ENCODE results near the gene ALPL.

Gene ALPL

DNA sequence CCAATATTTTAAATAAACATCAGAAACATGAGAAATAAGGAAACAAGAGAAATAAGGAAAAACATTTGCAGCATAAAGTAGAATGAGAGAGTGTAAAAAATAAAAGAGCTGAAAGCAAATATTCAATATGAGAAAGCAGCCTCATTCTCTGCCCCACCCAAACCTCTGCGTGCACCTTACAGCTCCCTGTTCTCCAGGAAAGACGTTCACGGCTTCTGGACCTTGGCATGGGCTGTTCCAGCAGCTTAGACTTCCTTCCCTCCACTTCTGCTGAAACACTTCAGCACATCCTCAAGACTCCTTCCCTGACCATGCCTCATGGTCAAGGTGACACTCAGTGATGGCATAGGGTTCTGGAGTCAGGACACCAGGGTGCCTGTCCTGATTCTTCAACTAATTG lies 23.3 kb downstream of the ALPL start:
- DNase-seq = no peak

DNA sequence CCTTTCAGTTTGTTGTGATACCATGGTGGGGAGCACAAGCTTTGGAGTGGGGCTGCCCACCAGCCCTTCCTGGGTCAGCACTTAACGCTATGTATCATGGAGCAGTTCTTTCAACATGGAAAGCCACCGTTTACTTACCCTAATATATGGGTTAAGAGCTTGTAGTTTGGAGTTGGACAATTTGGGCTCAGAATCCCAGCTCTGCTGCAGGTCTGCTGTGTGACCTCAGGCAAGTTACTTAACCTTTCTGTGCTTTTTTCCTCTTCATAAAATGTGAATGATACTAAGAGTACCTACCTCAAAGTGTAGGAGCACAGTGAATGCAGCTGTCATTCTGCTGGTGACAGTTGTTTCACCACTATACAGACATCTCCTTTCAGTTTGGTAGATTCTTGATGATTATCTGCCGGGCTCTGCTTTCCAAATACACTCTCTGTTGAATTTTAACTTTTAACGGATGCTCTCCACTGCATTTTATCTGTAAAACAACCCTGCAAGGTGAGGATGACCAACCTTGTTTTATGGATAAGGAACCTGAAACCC lies 23.8 kb downstream of the ALPL start:
- no peak for DNase-seq

DNA sequence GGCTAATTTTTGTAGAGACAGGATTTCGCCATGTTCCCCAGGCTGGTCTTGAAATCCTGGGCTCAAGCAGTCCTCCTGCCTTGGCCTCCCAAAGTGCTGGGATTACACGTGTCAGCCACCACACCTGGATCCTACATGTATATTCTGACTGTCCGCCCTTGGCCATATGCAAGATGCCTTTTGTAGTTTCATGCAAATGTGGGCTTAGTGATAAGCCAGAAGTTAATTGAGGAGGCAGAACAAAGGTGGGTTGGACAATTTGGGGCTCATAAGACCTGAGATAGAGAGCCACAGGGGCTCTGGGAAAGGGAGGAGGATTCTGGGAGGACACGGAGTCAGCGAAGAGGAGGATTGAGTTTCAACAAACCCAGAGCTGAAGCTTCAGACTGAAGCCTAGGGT lies 24.9 kb downstream of the ALPL start:
- no peak for DNase-seq

DNA sequence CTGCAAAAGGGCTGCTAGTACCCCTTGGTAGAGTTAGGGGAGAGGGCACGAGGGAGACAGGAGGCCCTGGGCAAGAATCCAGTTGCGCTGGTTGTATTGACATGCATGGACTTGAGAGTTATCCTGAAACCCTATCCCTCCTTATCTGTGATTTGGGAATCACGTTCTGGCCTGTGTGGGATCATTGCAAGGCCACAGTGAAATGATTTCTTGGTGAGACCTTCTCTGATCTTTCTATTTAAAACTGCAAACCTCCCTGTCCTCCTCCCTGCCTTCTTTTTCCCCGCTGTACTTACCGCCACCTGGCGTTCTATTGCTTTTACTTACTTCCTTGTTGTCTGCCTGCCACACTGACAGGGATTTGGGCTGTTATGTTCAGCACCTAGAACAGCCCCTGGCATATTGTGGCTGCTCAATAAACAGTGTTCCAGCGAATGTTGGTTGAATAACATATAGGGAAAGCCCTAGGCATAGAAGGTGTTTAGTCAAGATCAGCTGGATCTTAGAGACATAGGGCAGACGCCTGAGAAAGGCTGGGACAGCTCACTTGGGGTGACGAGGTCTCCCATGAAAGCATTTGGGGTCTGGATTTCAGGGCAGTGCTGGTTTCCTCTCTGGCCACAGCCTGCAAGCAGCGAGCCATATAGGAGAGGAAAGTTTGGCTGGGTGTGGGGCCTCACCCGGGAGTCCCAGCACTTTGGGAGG lies 25.6 kb downstream of the ALPL start:
- no peak for DNase-seq

DNA sequence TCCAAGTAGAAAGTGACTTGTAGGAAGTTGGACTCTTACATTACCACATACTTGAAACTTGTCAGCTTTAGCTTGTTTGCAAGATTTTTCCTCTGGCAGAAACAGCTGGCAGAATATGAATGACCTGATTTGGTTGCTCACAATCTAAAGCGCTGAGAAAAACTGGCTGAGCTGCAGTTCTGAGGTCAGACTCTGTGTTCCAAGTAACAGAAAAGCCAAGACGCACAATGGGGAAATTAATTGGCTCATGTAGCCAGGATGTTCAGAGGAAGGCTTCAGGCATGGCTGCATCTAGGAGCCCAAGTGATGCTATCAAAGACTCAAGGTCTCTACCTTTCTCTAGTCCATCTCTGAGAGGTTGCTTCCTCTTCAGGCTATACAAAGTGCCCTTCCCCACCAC lies 27.0 kb downstream of the ALPL start:
- DNase-seq = no peak

DNA sequence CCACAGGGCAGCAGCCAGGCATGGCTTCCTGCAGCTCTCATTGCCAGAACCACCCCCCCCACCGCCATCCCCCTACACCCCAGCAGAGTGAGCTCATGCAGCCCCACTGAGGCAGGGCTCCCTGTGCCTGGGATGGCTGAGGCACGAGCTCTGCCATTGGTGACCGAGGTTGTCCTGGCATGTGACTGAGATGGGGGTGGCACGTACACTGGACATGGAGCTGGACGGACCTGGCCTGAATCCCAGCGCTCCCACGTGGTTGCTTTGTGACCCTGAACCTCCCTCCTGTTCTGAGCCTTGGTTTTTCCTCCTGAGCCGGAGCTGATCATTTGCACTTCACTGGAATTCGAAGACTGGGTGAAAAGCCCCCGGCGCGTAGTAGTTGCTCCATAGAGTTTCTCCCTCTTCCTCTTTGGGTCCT lies 28.3 kb downstream of the ALPL start:
- DNase-seq = no peak

DNA sequence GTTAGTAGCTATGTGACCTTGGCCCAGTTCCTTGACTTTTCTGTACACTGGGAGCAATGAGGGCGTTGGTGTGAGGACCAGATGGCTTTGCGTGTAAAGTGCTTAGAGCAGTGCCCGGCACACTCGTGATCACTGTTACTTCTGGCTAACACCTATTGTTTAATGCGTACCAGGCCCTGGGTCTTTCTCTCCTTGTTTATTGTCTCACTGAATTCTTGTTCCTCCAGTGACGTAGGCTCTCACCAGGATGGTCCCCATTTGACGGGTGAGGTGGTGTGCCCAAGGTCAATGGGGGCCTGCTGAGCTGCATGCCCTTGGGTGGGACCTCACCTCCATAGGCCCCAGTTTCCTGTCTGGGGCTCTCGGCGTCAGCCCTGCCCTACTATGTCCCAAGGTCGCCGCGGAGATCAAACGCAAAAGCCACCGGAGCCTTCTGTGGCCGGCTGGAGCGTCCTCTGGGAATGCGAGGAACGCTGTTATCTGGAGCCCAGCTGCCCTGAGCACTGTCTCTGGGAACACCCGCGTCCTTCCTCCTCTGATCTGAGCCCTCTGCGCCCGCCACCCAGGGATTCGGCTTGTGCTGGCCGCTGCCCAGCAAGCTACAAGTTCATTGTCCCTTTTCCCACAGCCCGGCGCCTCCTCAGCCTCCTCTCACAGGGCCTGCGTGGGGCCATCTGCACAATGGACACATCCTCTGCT lies 28.9 kb downstream of the ALPL start:
- DNase-seq = no peak

DNA sequence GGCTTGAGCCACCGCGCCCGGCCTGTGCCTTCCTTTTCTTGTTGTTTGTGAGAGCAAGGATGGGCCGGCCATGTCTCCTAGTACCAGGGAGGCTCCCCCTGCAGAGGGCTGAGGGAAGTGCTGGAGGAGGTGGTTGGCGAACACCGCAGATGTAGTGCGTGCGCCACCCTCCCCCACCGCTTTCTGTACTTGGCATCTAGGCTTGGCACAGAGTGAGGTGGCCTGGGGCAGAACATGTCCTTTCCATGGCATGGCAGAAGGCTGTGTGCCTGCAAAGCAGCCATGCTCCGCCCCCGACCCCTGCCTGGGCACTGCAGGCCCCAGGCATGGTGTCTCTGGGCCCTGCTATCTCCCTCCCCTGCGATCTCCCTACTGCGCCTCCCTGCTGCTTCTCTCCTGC lies 30.7 kb downstream of the ALPL start:
- no peak for DNase-seq

DNA sequence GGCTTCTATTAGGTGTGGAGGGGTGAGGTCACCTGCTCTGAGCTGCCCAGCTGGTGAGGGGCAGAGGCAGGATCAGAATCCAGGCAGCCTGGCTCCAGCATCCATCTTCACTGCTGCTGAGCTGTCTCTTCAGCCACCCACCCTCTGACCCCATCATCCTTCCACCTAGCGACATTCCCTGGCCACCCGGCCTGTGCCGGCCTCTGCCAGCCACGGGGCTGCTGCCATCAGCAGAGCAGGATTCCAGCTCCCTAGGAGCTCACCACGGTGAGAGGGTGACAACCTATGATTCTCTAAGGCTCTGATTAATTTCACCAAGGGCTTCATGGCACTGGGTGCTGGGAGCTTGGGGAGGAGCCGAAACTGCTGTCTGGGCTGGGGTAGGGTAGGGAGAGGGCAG lies 32.1 kb downstream of the ALPL start:
- DNase-seq = no peak

DNA sequence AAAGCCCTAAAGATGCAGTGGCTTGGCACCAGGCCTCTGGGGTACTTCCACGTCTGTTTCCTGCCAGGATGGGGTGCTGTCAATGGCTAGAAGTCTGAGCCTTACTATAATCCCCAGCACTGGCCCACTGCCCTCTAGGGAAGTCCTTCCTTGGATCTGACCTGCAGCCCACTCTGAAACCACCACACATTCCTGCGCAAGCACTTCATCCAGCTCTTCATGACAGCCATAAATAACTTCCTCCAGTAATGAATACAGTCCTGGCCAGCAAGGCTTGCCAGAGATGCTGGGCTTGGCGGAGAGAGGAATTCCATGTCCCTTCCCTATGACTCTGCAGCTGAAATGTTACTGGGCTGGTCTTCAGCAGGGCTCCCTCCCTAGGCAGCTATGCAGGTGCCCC lies 32.6 kb downstream of the ALPL start:
- no peak for DNase-seq

DNA sequence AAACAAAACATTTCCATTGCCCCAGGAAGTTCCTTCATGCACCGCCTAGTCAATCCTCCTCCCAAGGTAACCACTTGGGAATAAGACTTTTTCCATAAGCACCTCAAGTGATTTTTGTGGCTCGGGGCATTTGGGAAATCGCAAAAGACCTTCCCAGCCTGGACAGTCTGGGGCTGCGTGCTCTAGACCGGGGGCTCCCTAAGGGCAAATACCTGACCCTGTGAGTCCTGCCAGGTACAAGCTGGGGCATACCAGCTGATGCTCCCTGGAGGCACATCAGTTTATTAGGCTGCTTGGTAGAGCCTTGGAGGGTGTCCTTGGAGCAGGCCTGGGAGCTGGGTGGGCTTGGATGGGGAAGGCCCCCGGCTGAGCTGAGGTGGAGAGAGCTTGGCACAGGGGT lies 34.4 kb downstream of the ALPL start:
- DNase-seq = no peak

DNA sequence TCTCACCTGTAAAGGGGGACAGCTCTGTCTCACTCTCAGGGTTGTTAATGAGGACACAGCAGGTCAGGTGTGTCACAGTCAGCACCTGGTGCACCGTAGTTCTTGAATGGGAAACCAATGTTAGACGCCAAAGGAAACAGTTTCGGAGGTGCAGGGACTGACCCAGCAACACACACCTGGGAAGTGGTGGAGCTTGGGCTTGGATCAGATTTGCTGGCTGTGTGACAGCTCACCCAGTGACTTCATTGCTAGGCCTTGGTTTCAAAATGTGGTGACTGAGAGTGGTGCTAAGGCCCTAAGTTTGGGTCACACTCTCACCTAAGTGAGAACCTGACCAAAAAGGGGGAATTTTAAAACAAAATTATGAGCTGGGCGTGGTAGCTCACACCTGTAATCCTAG lies 34.9 kb downstream of the ALPL start:
- DNase-seq = no peak

DNA sequence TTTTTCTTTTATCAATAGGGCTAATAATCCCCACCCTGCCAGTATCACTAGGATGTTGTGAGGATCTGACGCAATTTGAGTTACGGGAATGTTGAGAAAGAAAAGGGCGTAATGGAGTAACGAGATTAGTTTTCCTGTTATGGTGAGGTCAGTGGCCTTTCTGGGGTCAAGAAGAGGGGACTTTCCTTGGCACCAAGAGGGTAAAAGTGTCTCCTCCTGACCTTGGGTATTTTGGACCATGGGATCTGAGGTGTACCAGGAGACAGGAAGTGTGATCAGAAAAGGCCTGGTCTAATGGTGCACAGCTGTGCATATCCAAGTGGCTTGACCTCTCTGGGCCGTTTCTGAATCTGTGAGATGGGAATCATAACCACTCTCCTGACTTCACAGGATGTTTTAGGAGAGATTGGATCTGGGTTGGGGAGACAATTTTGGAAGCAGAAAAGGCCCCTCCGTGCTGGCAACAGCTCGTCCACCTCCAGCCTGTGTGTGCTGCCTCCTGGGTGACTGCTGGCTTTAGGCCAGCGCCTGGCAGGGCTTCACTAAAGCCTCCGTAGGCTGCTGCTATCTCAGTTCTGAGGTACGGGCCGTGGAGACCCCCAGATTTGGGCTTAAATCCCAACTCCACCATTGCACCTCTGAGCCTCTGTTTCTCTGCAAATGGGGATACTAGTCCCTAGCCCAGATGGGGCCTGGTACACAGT lies 37.1 kb downstream of the ALPL start:
- DNase-seq = no peak

DNA sequence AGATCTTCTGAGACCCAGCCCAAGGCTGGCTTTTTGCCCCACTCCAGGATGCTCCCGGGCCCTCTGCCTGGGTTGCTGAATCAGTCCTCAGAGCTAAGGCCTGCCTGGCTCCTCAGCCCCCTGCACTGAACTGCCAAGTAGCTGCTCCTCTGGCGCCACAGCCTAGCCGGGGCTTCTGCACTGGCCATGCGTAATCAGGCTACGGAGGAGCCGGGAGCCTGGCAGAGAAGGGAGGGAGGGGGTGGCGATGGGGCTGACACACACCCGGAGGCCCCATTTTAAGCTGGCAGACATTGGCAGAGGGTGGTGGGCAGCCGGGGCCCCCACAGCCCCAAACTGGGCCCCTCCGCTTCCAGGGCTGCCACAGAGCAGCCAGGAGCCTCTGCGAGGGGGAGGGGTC lies 38.7 kb downstream of the ALPL start:
- no peak for DNase-seq

DNA sequence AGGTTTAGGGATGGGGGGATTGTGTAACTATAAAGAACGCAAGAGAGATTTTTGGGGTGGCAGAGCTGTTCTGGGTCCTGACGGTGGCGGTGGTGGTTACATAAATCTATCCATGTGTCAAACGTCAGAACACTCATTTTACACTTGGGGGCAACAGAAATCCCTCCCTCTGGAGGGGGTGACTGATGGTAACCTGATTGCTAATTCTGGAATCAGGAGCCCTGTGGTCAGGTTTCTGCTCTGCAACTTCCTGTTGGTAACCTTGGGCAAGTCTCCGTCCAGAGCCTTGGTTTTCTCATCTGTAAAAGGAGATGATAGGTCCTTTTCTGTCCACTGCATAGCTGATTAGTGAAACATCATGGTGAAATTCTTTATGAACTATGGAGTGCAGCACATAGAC lies 40.9 kb downstream of the ALPL start:
- no peak for DNase-seq

DNA sequence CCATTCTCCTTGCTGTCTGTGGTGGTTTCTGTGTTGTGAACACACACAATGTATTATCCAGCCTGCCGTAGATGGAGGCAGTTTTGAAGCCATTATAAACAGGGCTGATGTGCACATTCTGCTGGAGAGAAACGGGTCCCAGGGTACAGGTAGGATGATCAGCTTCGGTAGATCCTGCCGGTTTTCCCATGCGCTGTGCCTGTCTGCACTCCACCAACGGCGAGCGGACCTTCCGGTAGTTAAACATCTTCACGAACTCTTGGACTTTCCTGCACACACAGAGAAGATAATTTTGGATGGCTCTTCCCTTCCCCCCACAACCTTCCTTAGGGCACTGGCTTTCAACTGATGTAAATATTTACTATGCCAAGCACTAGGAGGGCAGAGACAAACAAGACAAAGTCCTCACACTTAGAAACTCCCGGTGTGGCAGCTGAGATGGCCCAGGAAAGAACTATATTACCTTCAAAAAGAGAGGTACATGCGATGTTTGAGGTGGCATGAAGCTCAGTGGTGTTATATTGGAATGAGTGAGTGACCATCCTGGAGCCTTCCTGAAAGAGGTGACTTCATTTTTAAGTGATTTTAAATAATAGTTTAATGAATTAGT lies 41.7 kb downstream of the ALPL start:
- no peak for DNase-seq

DNA sequence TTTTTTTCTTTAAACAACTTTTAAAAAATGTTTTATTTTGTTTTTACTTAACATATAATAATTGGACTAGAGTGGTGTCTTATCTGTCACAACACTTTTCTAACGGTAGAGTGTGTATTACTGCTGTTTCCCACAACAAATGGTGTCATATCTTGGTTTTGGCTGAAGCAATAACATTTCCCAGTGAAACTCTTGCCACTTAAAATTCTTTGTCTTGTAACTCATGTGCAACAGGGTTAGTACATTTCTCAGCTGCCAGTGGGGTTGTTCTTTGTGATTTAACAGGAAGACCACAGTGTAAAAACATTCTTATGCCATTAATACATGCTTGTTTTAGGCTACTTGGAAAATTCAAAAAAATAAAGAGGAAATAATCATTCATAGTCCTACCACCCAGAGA lies 43.5 kb downstream of the ALPL start:
- DNase-seq = no peak

DNA sequence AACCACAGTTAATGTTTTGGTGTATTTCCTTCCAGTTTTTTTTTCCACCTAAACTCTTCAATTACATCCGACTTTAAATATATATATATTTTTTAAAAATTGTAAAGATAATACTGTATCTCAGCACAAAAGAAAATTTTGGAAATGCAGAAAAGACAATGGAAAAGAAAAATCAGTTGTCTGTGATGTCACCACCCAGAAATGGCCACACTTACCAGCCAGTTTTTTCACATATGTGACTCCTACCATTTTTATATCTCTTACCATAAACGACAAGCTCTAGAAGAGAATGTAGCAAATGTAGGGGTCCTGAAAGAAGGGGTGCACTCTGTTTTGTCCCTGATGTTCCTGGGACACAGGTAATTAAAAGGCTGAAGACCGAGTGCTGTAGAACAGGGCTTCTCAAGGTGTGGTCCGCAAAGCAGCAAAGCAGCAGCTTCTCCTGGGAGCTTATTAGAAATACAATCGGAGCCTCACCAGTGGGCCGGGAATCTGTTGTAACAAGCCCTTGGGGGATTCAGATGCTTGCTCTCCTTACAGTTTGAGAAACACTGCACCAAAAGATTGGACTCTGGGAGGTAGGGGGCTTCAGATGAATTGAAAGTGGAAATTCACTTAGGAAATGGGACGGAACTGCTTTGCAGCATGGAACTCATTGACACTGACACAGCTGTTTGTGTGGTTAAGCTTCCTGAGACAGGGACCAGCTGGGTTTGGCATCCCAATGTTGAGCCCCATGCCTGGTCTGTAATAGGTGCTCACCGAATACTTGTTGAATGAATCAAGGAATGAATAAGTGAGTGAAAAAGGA lies 44.1 kb downstream of the ALPL start:
- DNase-seq = no peak

DNA sequence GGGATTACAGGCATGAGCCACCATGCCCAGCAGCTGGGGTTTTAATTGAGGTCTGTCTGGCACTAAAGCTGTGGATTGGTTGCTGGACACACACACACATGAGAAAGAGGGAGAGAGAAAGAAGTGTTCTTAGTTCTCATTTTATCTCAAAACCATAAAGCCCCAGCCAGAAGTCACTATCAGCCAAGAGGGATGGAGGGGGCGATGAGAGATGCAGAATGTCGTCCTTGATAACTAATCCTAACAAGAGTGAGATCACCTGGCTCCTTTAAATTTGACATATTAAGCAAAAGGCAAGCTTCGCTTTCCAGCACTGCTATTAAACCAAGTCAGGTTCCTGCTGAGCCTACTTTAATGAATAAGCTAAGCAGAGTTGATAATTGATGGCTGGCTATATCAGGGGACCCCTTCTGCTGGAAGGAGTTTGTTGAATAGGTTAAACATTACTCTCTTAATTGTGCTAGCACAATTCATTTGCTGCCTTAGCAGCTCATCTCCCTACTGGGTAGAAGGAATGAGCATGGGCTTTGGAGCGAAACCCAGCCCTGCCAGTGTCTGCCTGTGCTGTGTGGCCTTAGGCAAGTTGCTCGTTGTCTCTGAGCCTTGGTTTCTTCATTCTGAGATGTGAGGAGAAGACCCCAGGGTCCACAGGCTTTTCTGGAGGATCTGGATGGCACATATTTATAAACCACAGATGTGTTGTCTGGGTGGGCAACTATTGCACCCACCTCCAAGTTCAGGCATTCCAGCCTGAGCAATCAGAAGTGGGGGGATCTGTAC lies 50.8 kb downstream of the ALPL start:
- DNase-seq = no peak

DNA sequence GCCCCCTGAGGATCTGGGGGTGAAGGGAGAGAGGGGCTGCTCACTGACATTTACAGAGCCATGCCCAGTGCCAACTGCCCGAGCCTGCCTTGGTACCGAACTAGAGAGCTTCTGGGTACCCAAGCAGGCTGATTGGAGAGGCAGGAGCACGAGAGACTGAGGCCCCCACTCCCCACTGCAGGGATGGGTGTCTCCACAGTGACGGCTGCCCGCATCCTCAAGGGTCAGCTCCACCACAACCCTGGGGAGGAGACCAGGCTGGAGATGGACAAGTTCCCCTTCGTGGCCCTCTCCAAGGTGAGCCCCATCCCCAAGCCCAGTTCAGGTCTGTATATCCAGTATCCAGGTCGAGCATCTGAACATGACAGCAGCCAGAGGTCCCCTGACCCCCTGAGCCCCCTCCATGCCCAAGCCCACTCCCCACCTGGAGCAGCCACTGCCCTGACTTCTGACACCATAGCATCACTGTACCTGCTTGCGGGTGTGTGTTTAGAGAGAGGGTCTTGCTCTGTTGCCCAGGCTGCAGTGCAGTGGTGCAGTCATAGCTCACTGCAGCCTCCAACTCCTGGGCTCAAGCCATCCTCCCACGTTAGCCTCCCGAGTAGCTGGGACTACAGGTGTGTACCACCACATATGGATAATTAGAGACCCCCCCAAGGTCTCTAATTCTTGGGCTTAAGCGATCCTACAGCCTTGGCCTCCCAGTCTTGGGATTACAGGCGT lies 51.9 kb downstream of the ALPL start:
- no peak for DNase-seq

DNA sequence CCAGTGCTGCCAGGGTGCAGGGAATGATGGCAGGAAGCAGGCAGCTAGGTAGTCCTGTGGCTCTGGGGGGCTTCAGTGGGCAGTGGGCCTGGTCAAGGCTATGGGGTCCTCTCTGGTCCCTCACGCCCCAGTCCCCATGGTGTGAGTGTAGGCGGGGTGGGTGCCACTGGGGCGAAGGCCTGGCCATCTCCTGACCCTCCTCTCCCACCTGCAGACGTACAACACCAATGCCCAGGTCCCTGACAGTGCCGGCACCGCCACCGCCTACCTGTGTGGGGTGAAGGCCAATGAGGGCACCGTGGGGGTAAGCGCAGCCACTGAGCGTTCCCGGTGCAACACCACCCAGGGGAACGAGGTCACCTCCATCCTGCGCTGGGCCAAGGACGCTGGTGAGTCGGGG lies 53.7 kb downstream of the ALPL start:
- DNase-seq = no peak
